Parathyroid adenoma (tissue), 2 donors: ENCODE measurements around the gene CCDC141.

ENCODE experiments used
- H2AFZ ChIP-seq: fragments of 300-600 bp; sonication (generic); one replicate; pipeline ENCODE4 v1.7.0; 2017; ENCODE audit warnings: antibody characterized with exemption, mild to moderate bottlenecking
- H3K27ac ChIP-seq: fragments of 300-600 bp; sonication (generic); one replicate; pipeline ENCODE4 v1.7.0; 2017
- H3K27me3 ChIP-seq: fragments of 300-600 bp; sonication (generic); one replicate; pipeline ENCODE4 v1.7.0; 2017; ENCODE audit warnings: low read length; ENCODE audit not compliant: control insufficient read depth, insufficient read depth
- H3K36me3 ChIP-seq: fragments of 300-600 bp; sonication (generic); one replicate; pipeline ENCODE4 v1.7.0; 2017; ENCODE audit warnings: low read length; ENCODE audit not compliant: control insufficient read depth, insufficient read depth
- H3K4me1 ChIP-seq: fragments of 300-600 bp; sonication (generic); one replicate; pipeline ENCODE4 v1.7.0; 2017; ENCODE audit warnings: control low read depth
- H3K4me2 ChIP-seq: fragments of 300-600 bp; sonication (generic); one replicate; pipeline ENCODE4 v1.7.0; 2017; ENCODE audit warnings: low read length
- H3K4me3 ChIP-seq: fragments of 300-600 bp; sonication (generic); one replicate; pipeline ENCODE4 v1.7.0; 2017; ENCODE audit warnings: low read depth, low read length
- H3K79me2 ChIP-seq: fragments of 300-600 bp; sonication (generic); one replicate; pipeline ENCODE4 v1.7.0; 2017; ENCODE audit warnings: control low read depth
- H3K9ac ChIP-seq: fragments of 300-600 bp; sonication (generic); one replicate; pipeline ENCODE4 v1.7.0; 2017; ENCODE audit warnings: mild to moderate bottlenecking
- H3K9me3 ChIP-seq: fragments of 300-600 bp; sonication (generic); one replicate; pipeline ENCODE4 v1.7.0; 2017; ENCODE audit warnings: low read length; ENCODE audit not compliant: control insufficient read depth
- CTCF ChIP-seq: fragments of 300-600 bp; sonication (generic); IDR thresholded peaks from one replicate; pipeline ENCODE4 v1.7.0; 2017; ENCODE audit warnings: antibody characterized with exemption, mild to moderate bottlenecking
- donor health status: primary hyperparathyroidism.

CCDC141 gene

GRCh38 chr2:178911039-178911438 is 138.9 kb downstream of the CCDC141 start:
- H3K9ac ChIP-seq, result no peak overlapping the region
- no peaks in the 10 kb centered on the region for H3K9me3 ChIP-seq
- no peak for TF ChIP-seq CTCF

GRCh38 chr2:178910005-178910404 is 139.9 kb downstream of the CCDC141 start:
- Histone ChIP-seq H3K9ac (no peak overlapping the region), H2AFZ (no peak overlapping the region), H3K79me2 (no peaks in the 10 kb centered on the region), H3K27ac (no peak overlapping the region), H3K9me3 (no peaks in the 10 kb centered on the region), H3K36me3 (no peaks in the 10 kb centered on the region), H3K4me3 (no peak overlapping the region), H3K27me3 (no peaks in the 10 kb centered on the region), H3K4me1 (no peaks in the 10 kb centered on the region), H3K4me2 (no peak overlapping the region)
- TF ChIP-seq CTCF, result no peak

More at GRCh38 chr2:178911039-178911438, 138.9 kb downstream of the CCDC141 start:
- Histone ChIP-seq H3K79me2 (no peaks in the 10 kb centered on the region), H2AFZ (no peak overlapping the region), H3K27me3 (no peaks in the 10 kb centered on the region), H3K4me2 (no peak overlapping the region), H3K4me3 (no peak overlapping the region), H3K36me3 (no peaks in the 10 kb centered on the region), H3K4me1 (no peaks in the 10 kb centered on the region), H3K27ac (no peak overlapping the region)

GRCh38 chr2:178909507-178909906 is 140.4 kb downstream of the CCDC141 start:
- no peak overlapping the region for H3K27ac ChIP-seq
- no peaks in the 10 kb centered on the region for H3K36me3 ChIP-seq
- H3K9me3 ChIP-seq, result no peaks in the 10 kb centered on the region
- no peak overlapping the region for H3K4me3 ChIP-seq
- H3K27me3 ChIP-seq, result no peaks in the 10 kb centered on the region
- no peak overlapping the region for H2AFZ ChIP-seq
- no peaks in the 10 kb centered on the region for H3K79me2 ChIP-seq
- H3K4me1 ChIP-seq, result no peaks in the 10 kb centered on the region
- no peak overlapping the region for H3K9ac ChIP-seq
- H3K4me2 ChIP-seq, result no peak overlapping the region
- TF ChIP-seq CTCF, result no peak

- H3K9ac ChIP-seq, result no peak overlapping the region
- no peak overlapping the region for H3K4me2 ChIP-seq
- H3K27me3 ChIP-seq, result no peaks in the 10 kb centered on the region
- H3K4me3 ChIP-seq, result no peak overlapping the region
- H2AFZ ChIP-seq, result no peak overlapping the region
- H3K79me2 ChIP-seq, result no peaks in the 10 kb centered on the region
- no peaks in the 10 kb centered on the region for H3K36me3 ChIP-seq
- no peaks in the 10 kb centered on the region for H3K9me3 ChIP-seq
- no peak overlapping the region for H3K27ac ChIP-seq
- no peak for TF ChIP-seq CTCF
- H3K4me1 ChIP-seq, result no peaks in the 10 kb centered on the region
These were observed 141.1 kb downstream of the CCDC141 start for GRCh38 chr2:178908810-178909209.

GRCh38 chr2:178905261-178905660 is 144.7 kb downstream of the CCDC141 start:
- no peak overlapping the region for H3K4me3 ChIP-seq
- H3K79me2 ChIP-seq, result no peaks in the 10 kb centered on the region

More at GRCh38 chr2:178905261-178905660, 144.7 kb downstream of the CCDC141 start:
- Histone ChIP-seq H3K9me3 (no peaks in the 10 kb centered on the region), H3K27ac (no peak overlapping the region), H3K4me1 (no peaks in the 10 kb centered on the region), H3K27me3 (no peaks in the 10 kb centered on the region), H3K36me3 (no peaks in the 10 kb centered on the region), H3K9ac (no peak overlapping the region), H3K4me2 (no peak overlapping the region), H2AFZ (no peak overlapping the region)
- TF ChIP-seq CTCF, result no peak
